ENCODE results near the gene SLC2A6.

The SLC2A6 gene

GRCh38 chr9:133477992-133478850 lies 678 bp downstream of the SLC2A6 start:
- no peak for DNase-seq (ENCODE audit: low spot score)

DNA sequence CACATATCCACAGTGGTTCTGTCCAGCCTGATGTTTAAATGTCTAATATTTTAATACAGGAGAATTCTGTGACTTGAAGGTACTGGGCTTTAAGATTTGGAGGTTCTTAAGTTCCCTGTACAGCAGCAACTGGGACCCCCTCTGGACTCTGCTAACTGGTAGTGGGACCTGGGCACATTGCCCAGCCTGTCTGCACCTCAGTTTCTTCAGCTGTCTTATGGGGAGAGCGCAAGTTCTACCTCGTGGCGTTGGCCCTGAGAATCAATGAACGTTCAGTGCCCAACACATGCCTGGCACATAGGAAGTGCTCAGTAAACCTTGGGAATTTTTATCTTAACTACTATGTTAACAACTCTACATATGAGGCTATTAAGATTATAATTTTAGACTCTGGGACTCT lies 1.4 kb downstream of the SLC2A6 start:
- DNase-seq (ENCODE audit: low spot score), result no peak

GRCh38 chr9:133476941-133477340 lies 2.0 kb downstream of the SLC2A6 start:
- DNase-seq (ENCODE audit: low spot score), result no peak

DNA sequence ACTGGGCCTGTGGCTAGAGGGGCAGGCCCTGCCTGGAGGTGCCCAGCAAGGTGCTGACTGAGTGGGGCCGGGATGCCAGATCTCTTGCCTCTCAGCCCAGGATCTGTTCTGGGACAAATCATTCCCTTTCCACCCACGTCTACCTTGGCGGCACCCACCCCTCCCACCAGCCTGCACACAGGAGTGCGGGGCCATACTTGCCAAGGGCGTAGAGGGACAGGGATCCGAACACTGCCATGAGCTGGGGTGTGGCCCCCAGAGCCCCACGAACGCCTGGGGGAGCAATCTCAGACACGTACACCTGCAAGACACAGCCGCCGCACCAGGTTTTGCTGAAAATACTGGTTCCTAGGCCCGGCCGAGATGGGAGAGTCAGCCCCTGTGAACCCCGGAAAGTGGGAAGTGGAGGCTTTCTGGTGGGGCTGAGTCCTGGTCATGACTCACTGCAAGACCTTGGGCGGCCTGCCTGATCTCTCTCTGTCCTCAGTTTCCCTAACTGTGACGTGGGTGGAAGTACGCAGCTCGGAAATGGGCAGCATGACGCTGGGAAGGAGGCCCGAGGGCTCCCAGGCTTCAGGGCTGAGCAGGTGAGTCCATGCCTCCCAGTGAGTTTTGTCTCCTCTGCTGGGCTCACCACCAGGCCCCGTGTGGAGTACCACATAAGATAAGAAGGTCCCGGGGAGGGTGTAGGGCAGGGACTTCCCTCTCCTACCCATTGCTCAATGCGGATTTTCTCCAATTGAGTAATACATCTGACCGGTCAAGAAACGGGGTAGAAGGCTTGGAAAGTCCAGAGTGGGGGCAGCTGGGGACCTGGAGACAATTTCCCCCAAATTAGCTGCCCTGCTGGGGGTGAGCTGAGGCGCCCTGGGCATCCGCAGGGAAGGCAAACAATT lies 2.6 kb downstream of the SLC2A6 start:
- DNase-seq (ENCODE audit: low spot score), result no peak

- DNase-seq (ENCODE audit: low spot score), result no peak
Measured at GRCh38 chr9:133475292-133476012, 3.4 kb downstream of the SLC2A6 start.

- DNase-seq (ENCODE audit: low spot score), result no peak
Measured at GRCh38 chr9:133474853-133475252, 4.0 kb downstream of the SLC2A6 start.

GRCh38 chr9:133474215-133474614 lies 4.7 kb downstream of the SLC2A6 start:
- DNase-seq (ENCODE audit: low spot score), result no peak

GRCh38 chr9:133473743-133474142 lies 5.2 kb downstream of the SLC2A6 start:
- no peak for DNase-seq (ENCODE audit: low spot score)

DNA sequence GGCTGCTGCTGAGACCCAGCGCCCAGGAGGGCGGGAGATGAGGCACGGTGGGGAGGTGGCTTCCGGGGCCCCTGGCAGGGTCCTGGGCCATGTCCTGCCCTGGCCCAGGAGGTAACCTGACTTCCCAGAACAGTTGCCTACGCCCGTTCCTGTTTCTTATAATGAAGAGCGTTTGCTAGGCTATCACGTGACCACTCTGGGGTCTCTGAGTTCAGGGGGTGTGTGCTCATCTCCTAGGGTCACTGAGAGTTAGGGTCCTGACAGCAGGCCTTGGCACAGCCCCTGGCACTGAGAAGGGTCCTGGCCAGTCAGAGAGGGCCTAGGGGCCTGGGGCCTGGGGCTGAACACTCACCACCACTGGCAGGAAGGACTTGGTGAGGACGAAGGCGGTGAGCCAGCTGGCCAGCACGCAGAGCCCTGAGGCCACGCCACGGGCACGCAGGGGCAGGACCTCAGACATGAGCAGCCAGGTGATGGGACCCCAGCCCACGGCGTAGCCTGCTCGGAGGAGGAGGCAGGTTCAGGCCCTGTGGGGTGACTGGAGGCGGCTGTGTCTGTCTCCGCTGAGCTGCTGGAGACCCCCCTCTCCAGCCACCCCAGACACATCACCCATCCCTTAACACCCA lies 6.0 kb downstream of the SLC2A6 start:
- no peak for DNase-seq (ENCODE audit: low spot score)

DNA sequence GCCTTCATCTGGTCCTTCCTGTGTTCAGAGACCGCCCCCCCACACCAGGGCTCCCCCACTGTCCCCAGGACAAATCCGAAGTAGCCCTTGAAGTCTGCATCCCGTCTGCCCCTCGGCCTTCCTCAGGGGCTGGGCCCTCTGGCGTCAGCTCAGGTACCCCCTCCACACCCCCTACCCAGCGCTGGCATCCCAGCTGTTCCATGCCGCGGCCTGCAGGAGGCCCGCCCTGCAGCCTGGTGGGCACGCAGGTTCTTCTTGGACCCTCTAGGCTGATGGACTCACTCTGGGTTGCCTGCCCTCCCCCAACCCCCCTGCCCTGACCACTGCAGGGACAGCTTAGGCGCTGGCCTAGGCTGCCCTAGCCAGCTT lies 6.6 kb downstream of the SLC2A6 start:
- no peak for DNase-seq (ENCODE audit: low spot score)

DNA sequence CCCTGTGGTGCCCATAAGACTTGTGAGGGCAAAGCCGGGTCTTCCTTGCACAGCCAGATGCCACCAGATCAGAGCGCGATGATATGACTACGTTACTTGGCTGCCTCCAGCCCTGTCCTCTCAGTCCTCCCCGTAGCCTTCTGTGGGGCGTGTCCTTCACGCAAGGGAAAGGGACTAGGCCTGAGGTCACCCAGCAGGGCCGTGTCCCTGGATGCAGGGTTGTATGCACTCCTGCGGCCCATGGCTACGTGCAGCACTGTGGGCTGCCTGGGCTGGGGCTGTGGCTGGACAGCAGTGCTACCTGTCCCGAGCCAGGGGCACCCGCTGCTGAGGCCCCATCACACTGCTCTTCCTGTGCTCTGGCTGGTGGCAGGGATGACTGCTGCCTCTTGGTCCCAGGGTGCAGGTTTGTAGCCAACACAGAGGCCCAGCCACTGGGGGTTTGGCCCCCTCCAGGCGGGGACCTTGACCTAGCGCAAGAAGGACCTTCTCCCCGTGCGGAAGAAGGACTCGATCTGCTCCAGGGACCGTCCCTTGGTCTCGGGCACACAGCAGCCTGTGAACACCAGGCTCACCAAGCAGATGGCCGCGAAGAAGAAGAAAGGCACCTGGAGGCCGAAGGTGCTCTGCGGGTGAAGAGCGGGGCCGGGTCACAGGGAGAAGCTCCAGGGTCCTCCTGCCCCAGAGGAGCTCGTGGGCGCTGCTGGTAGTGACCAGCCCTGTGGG lies 7.2 kb downstream of the SLC2A6 start:
- no peak for DNase-seq (ENCODE audit: low spot score)

DNA sequence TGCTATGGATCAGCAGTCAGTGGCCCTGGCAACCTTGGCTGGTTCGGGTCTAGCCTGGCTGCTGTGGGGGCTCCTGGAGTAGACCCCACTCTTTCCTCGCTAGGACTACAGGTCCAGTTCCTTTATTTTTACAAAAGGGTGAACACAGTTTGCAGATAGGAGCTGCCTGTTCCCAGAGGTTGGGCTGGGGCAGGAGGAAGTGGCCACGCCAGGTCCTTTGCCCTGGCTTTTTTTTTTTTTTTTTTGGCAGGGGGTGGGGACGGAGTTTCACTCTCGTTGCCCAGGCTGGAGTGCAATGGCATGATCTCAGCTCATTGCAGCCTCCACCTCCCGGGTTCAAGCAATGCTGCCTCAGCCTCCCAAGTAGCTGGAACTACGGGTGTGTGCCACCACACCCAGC lies 7.9 kb downstream of the SLC2A6 start:
- no peak for DNase-seq (ENCODE audit: low spot score)

- no peak for DNase-seq (ENCODE audit: low spot score)
Measured at GRCh38 chr9:133470427-133470924, 8.4 kb downstream of the SLC2A6 start.

DNA sequence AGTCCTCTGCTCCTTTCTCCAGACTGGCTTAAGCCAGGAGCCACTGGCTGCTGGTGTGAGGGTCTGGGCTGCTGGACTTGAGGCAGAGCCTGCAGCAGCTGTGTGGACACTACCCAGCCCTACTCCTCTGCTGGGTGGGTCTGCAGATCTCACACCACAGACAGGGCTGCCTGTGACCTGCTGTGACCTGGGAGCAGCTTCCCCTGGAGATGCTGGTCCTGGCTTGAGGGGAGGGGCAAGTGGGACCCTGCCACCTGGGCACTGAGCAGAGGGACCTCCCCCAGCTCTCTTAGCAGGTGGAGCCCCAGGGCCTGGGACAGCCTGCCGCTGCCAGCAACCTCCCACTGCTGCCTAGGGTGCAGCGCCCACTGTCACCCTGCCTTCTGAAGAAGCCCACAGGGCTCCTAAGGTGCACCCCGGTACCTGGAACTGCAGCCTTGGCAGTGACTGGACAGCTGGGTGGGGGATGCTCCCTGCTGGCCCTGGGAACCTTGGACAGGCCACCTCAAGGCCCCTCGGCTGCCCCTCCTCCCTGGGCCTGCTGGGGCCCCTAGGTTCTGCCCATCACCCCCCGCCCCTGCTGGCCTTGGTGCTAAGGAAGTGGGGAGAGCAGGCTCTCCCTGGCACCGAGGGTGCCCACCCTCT lies 10.0 kb downstream of the SLC2A6 start:
- no peak for DNase-seq (ENCODE audit: low spot score)

DNA sequence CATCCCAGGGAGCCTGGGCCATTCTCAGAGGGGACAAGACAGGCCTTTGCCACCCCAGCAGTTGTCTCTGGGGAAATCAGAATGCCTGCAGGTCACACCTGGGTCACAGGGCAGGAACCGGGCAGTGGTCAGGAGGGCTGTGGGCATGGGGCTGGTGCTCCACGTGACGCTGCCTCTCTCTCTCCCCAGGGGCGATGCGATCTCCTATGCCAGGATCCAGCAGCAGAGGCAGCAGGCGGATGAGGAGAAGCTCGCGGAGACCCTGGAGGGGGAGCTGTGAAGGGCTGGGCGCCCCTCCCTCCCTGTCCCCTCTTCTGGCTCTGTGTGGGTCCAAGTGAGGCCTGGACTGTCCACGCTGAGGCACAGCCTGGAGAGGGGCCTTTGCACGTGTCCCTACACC lies 10.5 kb downstream of the SLC2A6 start:
- DNase-seq (ENCODE audit: low spot score), result no peak

- no peak for DNase-seq (ENCODE audit: low spot score)
Measured at GRCh38 chr9:133467101-133467500, 11.8 kb downstream of the SLC2A6 start.

- no peak for DNase-seq (ENCODE audit: low spot score)
Measured at GRCh38 chr9:133465984-133466383, 12.9 kb downstream of the SLC2A6 start.

GRCh38 chr9:133464638-133465037 lies 14.3 kb downstream of the SLC2A6 start:
- no peak for DNase-seq (ENCODE audit: low spot score)

GRCh38 chr9:133463864-133464615 lies 14.9 kb downstream of the SLC2A6 start:
- DNase-seq (ENCODE audit: low spot score), result no peak
